CD4-positive, alpha-beta T cell treated with Interferon gamma for 1 hour (primary cell): ENCODE data around the gene EIF3D.

Experiments
- DNase-seq: peaks from one replicate; pipeline ENCODE4 v3.0.0-alpha.2; 2020

Gene EIF3D

GRCh38 chr22:36465232-36466021 is 63.5 kb downstream of the EIF3D start:
- no peak for DNase-seq

GRCh38 chr22:36464715-36465231 is 64.2 kb downstream of the EIF3D start:
- no peak for DNase-seq

GRCh38 chr22:36463783-36464184 is 65.2 kb downstream of the EIF3D start:
- DNase-seq: no peak

GRCh38 chr22:36461665-36462649 is 67.0 kb downstream of the EIF3D start:
- DNase-seq: no peak
